Keratinocyte (primary cell): ENCODE results near the gene CD200R1L. TPM values are rescaled to one million over a fixed set of nuclear protein-coding genes. Genes with fewer than 3 reads are reported as not detected.

Source experiments
- DNase-seq: peaks from one replicate; pipeline ENCODE4 v3.0.0-alpha.2; 2011; ENCODE audit warnings: low read depth, missing footprints, low spot score
- FAIRE-seq: peaks from 2 replicates; lab custom pipeline; 2011; peaks lifted over from hg19 to GRCh38; lab: Jason Lieb, UNC
- H2AFZ ChIP-seq: 2 replicates; pipeline ENCODE4 v1.6.0; 2012; ENCODE audit warnings: low read length, control low read depth, inconsistent platforms; ENCODE audit not compliant: control insufficient read depth
- H3K27ac ChIP-seq: 2 replicates; pipeline ENCODE4 v1.5.1; 2011; ENCODE audit warnings: low read length; ENCODE audit not compliant: control insufficient read depth, insufficient read depth
- H3K27me3 ChIP-seq: 3 replicates; pipeline ENCODE4 v1.6.0; 2011; ENCODE audit warnings: low read length; ENCODE audit not compliant: control insufficient read depth, insufficient read depth; ENCODE audit errors: extremely low read depth
- H3K36me3 ChIP-seq, 2 experiments: 2 replicates in 1 of 2; 3 replicates in 1 of 2; pipeline ENCODE4 v1.5.1; 2011; ENCODE audit warnings: low read length in 2 of 2, mild to moderate bottlenecking in 1 of 2; ENCODE audit not compliant: control insufficient read depth in 2 of 2, insufficient read depth in 2 of 2; ENCODE audit errors: extremely low read depth in 1 of 2
- H3K4me1 ChIP-seq: 3 replicates; pipeline ENCODE4 v1.5.1; 2011; ENCODE audit warnings: low read length; ENCODE audit not compliant: control insufficient read depth, insufficient read depth; ENCODE audit errors: extremely low read depth
- H3K4me2 ChIP-seq: 3 replicates; pipeline ENCODE4 v1.6.0; 2011; ENCODE audit warnings: low read depth, low read length; ENCODE audit not compliant: control insufficient read depth, insufficient read depth; ENCODE audit errors: extremely low read depth
- H3K4me3 ChIP-seq, 3 experiments: fragments of 200-600 bp in 1 of 3; sonication (generic) in 1 of 3; 2 replicates in 2 of 3; 3 replicates in 1 of 3; pipeline ENCODE4 v1.5.1; 2011 to 2016; ENCODE audit warnings: low read length in 3 of 3, mild to moderate bottlenecking in 3 of 3, control low read depth in 2 of 3, inconsistent platforms in 1 of 3, low read depth in 1 of 3, mixed read lengths in 1 of 3, mixed run types in 1 of 3, moderate library complexity in 1 of 3; ENCODE audit not compliant: control insufficient read depth in 2 of 3, insufficient read depth in 2 of 3; ENCODE audit errors: extremely low read depth in 1 of 3
- H3K79me2 ChIP-seq: 2 replicates; pipeline ENCODE4 v1.6.0; 2012; ENCODE audit warnings: low read length; ENCODE audit not compliant: control insufficient read depth, insufficient read depth
- H3K9ac ChIP-seq: 3 replicates; pipeline ENCODE4 v1.6.0; 2011; ENCODE audit warnings: low read length; ENCODE audit not compliant: control insufficient read depth, insufficient read depth; ENCODE audit errors: extremely low read depth
- H3K9me1 ChIP-seq: 3 replicates; pipeline ENCODE4 v1.6.0; 2011; ENCODE audit warnings: low read length; ENCODE audit not compliant: control insufficient read depth, insufficient read depth; ENCODE audit errors: extremely low read depth
- H3K9me3 ChIP-seq: 2 replicates; pipeline ENCODE4 v1.5.1; 2012; ENCODE audit warnings: low read depth, low read length; ENCODE audit not compliant: control insufficient read depth
- H4K20me1 ChIP-seq: 3 replicates; pipeline ENCODE4 v1.6.0; 2011; ENCODE audit warnings: low read length; ENCODE audit not compliant: control insufficient read depth, insufficient read depth; ENCODE audit errors: extremely low read depth
- CTCF ChIP-seq, 3 experiments: IDR thresholded peaks in 1 of 3; conservative IDR thresholded peaks in 1 of 3; optimal IDR thresholded peaks in 1 of 3; 2 replicates in 2 of 3; 3 replicates in 1 of 3; pipeline versions ENCODE3 to v1.5.1; 2011; ENCODE audit warnings: low read length in 3 of 3, mild to moderate bottlenecking in 3 of 3, moderate library complexity in 2 of 3, control low read depth in 1 of 3, inconsistent platforms in 1 of 3; ENCODE audit not compliant: insufficient read depth in 2 of 3; ENCODE audit errors: extremely low read depth in 1 of 3
- EZH2 ChIP-seq: IDR thresholded peaks from one replicate; pipeline ENCODE4 v1.6.1; 2012; ENCODE audit warnings: inconsistent platforms, mild to moderate bottlenecking, low read length, moderate library complexity
- dilution Hi-C: fragments of 300-500 bp; cut with MboI; formaldehyde crosslinking; loops from one replicate; pipeline ENCODE4 v1.7.0; 2020; ENCODE audit warnings: low sequenced_read_pairs; ENCODE audit not compliant: extremely low pct_ligation_motif_present
- polyA plus RNA-seq, 5 experiments: library from polyadenylated mRNA; depleted of rRNA in 3 of 5; stranded (reverse) in 3 of 5; stranded (forward) in 1 of 5; unstranded in 1 of 5; fragments of >200 nt; gene quantifications; 1 replicate in 1 of 5; 2 replicates in 3 of 5; 3 replicates in 1 of 5; pipeline versions ENCODE4 v1.2.1 to v1.2.3, GENCODE V29; 2011 to 2012; ENCODE audit warnings: missing spikeins in 2 of 5, low read depth in 1 of 5, low replicate concordance in 1 of 5

Gene CD200R1L
- polyA plus RNA-seq, 1 donor (not counting 4 experiments of a cell fraction or from before 2014, with no cell fraction given): not detected

GRCh38 chr3:112799946-112800345, 46.7 kb downstream of the CD200R1L start:
- no peak overlapping the region for H3K9ac ChIP-seq
- no peak for DNase-seq

GRCh38 chr3:112794622-112795172, 52.0 kb downstream of the CD200R1L start:
- no peak overlapping the region for H3K4me3 ChIP-seq
- H3K4me2 ChIP-seq: no peak overlapping the region
- H3K9me3 ChIP-seq: no peaks in the 10 kb centered on the region
- no peaks in the 10 kb centered on the region for H4K20me1 ChIP-seq
- DNase-seq (no peak), FAIRE-seq (peak; percentile 29)
- TF ChIP-seq EZH2: no peak
- no peak for TF ChIP-seq CTCF (optimal IDR thresholded peaks at IDR 0.05 in 1 of 3, IDR thresholded peaks at IDR 0.05 in 1 of 3, conservative IDR thresholded peaks at IDR 0.05 in 1 of 3; ENCODE audit: extremely low read depth in 1 of 3, insufficient read depth in 2 of 3, low read length in 3 of 3)
- H3K27me3 ChIP-seq: no peaks in the 10 kb centered on the region
- H3K9me1 ChIP-seq: no peaks in the 10 kb centered on the region
- peaks cover under 1% of the 10 kb centered on the region for H3K4me1 ChIP-seq
- dilution Hi-C loops: no loop called here
- no peak overlapping the region for H2AFZ ChIP-seq
- H3K36me3 ChIP-seq: no peaks in the 10 kb centered on the region
- H3K79me2 ChIP-seq: no peaks in the 10 kb centered on the region
- H3K27ac ChIP-seq: no peak overlapping the region
- no peak overlapping the region for H3K9ac ChIP-seq

More at GRCh38 chr3:112799946-112800345, 46.7 kb downstream of the CD200R1L start:
- H3K27ac ChIP-seq: peak overlapping the region; percentile 44
- no peak overlapping the region for H3K4me3 ChIP-seq
- H3K9me3 ChIP-seq: no peaks in the 10 kb centered on the region
- peak; percentile 68 for FAIRE-seq
- no peaks in the 10 kb centered on the region for H3K27me3 ChIP-seq
- H3K36me3 ChIP-seq: no peaks in the 10 kb centered on the region
- peaks cover 29% of the 10 kb centered on the region for H3K4me1 ChIP-seq
- TF ChIP-seq EZH2: no peak
- no peak for TF ChIP-seq CTCF (optimal IDR thresholded peaks at IDR 0.05 in 1 of 3, IDR thresholded peaks at IDR 0.05 in 1 of 3, conservative IDR thresholded peaks at IDR 0.05 in 1 of 3; ENCODE audit: extremely low read depth in 1 of 3, insufficient read depth in 2 of 3, low read length in 3 of 3)
- H3K79me2 ChIP-seq: no peaks in the 10 kb centered on the region
- no peaks in the 10 kb centered on the region for H3K9me1 ChIP-seq
- no peak overlapping the region for H3K4me2 ChIP-seq
- peak overlapping the region; percentile 85 for H2AFZ ChIP-seq
- no peaks in the 10 kb centered on the region for H4K20me1 ChIP-seq
- dilution Hi-C loops: no loop called here
